ENCODE results near the gene MYO16.

Gene MYO16

DNA sequence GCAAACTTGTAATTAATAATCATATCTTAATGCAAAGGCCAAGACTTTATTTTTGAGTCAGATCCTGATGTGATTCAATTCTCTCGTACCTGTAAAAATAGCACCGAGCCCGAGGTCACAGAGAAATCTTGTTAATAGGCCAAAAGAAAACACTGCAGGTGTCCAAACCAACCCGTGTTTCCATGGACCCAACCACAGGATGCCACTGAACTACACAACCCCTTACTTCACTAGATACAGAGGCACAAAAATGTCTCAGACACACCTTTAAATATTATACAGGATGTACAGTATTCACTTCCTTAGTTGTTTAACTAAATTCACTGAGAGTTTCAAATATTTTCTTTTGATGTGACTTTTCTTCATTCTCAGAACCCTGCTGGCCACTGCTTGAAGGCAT lies 530.9 kb downstream of the MYO16 start:
- no peak for FAIRE-seq

DNA sequence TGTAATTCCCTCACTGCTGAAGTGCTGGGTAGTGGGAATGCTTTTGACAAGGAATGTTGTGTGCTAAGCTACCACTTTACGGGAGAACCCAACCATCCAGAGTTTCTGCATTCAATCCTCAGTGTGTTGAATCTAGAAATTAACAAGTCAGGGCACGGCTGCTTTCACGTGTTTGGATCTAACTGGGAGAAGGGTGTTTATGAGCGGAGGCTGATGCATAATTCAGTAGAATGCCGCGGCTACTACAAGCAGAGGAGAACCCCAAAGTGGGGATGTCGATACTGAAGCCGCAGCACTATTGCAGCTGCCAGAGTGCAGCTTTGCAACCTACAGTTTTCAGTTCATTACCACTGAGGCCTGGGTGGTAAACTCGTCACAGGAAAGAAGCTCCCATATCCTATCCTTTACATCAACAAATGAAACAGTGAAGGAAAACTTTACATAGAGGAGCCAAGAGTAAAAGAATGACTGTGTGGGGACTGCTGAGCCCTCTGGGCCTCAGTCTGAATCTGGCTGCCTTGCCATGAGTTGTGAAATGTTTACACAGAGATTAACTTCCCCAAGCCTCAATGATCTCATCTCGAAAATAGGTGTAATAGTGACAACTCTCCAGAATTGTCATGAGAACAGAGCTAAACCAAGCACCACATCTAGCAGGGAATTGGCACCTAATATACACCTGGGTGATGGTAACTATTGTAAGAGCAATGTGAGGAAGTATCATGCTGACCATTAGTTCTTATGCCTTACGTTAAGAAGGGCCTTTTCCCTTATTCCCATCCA lies 531.7 kb downstream of the MYO16 start:
- FAIRE-seq = no peak

- FAIRE-seq = no peak
Observed at GRCh38 chr13:109162248-109163036, 533.0 kb downstream of the MYO16 start.

GRCh38 chr13:109163037-109163379 lies 533.6 kb downstream of the MYO16 start:
- no peak for FAIRE-seq

DNA sequence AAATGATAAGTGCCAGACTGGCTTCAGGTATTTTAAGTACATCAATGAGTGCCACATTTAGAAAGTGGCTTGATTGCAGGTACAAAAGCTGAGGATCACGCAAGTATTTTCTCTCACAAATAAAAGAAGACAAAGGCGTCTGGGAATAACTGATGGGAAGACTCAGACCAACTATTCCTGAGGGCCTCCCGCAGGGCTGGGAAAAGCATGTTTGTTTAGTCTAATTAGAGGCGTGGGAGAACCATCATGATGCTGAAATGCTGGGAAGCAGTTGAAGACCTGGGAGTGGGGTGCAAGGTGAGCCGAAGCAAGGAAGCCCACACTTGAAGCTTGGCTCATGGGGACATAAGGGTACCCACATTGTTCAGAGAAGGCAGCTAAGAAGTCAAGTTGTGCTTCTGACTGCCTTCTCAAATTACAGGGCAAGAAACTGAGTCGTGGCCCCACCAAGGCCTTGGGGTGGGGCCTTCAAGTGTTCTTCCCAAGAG lies 536.0 kb downstream of the MYO16 start:
- FAIRE-seq = no peak

GRCh38 chr13:109166804-109167203 lies 537.4 kb downstream of the MYO16 start:
- no peak for FAIRE-seq

- no peak for FAIRE-seq
Observed at GRCh38 chr13:109172136-109172535, 542.7 kb downstream of the MYO16 start.

DNA sequence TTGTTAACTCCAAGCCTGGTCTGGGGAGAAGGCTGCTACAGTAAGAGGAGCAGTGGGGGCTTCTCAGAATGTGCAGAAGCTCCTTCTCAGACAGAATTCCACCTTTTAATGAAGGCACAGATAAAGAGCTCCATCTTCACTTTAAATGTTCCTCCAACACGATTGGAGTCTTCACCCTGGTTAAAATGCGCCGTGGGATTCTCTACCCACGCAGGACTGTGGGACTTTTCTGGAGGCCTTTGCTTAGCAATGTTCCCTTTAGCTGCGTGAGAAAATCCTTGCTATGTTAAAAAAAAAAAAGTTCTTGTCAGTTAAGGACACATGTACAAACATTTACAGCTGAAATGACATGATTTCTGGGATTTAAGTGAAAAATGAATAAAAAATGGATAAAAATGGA lies 546.3 kb downstream of the MYO16 start:
- FAIRE-seq = no peak

DNA sequence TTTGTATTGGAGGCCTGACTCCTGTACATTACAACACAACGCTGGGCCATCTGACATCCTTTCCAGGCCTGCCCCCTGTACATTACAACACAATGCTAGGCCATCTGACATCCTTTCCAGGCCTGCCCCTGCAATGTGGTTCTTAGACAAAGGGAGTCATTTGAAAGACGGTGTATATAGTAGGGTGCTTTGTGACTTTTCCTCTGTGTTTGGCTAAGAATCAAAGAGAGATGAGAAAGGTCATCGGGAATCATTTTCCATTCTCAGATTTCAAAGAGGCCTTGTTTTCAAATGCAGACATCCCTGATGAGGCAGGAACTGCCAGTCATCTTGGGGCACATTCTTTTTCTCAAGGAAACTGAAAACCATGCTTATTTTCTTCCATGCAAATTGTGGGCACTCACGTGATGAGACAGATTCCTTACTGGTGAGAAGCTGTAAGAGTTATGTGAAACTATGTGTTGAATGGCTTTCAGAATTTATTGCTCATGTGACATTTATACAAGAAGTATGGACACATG lies 551.6 kb downstream of the MYO16 start:
- no peak for FAIRE-seq

- no peak for FAIRE-seq
Observed at GRCh38 chr13:109182777-109183465, 553.5 kb downstream of the MYO16 start.

GRCh38 chr13:109191413-109191812 lies 562.0 kb downstream of the MYO16 start:
- FAIRE-seq = no peak

DNA sequence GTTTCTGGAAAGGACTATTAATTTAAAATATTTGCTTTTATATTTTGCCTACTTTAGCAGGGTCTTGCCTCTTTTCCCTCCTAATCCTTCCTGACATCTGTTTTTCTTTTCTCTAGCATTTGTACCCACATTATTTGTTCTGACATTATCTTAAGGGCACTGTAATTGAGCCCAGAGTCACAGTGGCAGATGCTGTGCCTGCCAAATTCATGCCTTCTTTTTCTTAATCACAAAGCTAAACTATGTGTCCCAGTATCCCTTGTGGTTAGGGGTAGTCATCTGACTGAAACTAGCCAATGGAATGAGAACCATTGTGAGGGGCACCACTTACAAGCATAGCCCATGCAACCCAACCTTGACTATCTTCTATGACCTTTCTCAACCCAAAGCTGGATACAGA lies 562.9 kb downstream of the MYO16 start:
- FAIRE-seq = no peak

DNA sequence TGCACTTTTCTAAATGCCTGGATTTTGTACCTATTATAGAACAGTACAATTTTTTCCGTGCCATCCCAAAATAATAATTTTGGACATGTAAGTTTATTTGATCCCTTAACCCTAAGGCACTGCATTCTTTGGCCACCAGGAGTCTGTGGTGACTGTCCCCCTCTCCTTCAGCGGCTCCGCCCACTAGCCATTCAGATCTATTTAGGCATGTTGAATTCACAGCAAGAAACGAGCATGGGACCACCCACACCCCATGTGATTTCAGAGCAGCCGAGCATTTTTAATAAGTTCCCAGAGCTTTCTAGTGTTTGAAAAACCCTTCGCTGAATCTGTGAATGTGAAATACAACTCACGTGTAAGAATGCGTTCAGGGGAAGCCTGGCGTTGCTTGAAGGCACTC lies 567.5 kb downstream of the MYO16 start:
- no peak for FAIRE-seq

- FAIRE-seq = no peak
Observed at GRCh38 chr13:109198585-109198984, 569.2 kb downstream of the MYO16 start.

DNA sequence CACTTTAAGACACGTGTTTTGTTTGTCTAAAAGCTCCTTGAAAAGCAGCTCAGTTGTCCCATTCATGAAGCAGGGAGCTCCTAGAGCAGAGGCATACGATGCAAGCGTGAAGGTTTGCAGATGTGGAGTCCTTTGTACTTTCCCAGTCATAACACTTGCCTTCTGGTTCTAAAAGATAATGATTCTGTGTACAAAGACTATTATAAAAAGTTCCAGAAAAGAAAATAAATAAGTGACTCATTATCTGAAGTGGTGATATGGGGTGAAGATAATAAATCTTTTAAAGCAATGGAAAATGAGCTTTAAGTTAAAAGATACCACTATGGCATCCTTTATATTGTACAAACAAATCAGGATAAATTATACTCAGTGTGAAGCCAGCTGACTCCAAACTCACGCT lies 569.9 kb downstream of the MYO16 start:
- no peak for FAIRE-seq

GRCh38 chr13:109200556-109200955 lies 571.1 kb downstream of the MYO16 start:
- FAIRE-seq = no peak

DNA sequence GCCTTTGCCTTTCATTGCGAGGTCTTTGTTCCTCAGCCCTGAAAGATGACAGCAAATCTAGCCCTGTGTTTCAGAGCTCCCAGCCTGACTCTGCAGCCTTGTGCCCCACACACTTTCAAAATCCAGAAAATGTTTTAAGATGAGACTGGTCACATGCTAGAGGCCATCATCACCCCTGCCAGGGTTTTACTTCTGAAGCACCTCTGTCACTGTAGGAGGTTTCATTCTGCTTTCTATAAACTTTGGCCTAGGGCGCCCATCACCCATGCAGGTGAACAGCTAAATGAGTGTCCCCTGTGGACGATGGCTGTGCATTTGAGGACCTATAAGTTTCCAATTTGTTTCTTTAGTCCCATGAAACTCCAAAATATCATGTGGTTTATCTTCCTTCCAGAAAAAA lies 574.2 kb downstream of the MYO16 start:
- no peak for FAIRE-seq

DNA sequence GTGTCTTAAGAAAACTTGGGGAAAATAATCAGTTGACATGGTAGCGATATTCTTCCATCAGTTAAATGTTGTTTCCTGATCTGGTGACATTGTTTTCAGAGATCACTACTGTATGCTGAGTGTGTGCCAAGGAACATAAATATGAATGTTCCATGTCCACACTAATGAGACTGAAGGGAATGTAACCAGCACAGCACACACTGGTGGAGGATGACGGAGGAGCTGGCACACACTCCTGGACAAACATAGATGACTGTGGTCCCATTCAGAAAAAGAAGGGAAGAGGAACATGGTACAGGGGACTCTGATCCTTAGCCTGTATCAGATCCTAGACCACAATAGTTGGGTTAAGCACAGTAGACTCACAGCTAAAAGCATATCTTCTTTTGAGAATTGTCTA lies 574.8 kb downstream of the MYO16 start:
- FAIRE-seq = no peak

DNA sequence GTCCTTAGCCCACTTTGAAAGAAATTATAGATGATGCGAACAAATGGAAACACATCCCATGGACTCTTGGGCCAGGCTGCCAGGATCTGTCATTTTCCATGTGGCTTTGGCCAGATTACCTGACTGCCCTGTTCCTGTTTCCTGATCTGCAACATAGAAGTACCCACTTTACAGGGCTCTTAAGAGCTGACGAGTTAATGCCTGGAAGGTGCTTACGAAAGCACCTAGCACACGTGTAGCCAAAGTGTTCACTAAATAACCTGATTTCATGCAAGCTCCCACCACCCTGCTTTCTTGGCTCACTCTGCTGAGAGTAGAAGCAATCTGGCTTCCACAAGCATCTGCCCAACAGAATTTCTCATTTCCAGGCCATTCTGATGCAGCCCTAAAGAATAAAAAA lies 575.2 kb downstream of the MYO16 start:
- FAIRE-seq = no peak

- no peak for FAIRE-seq
Observed at GRCh38 chr13:109205315-109205714, 575.9 kb downstream of the MYO16 start.

DNA sequence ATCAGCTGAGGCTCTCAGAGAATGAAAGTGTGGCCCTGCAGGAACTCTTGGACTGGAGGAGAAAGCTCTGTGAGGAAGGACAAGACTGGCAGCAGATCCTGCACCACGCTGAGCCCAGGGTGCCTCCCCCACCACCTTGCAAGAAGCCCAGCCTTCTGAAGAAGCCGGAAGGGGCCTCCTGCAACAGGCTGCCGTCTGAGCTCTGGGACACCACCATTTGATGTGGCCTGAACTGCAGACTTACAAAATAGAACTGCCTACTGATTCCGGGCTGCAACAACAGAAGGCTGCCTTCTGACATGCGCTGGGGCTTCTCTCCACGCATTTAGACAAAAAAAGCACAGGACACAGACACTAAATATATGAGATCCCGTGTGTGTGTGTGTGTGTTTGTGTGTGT lies 577.2 kb downstream of the MYO16 start:
- no peak for FAIRE-seq

- no peak for FAIRE-seq
Observed at GRCh38 chr13:109207622-109208021, 578.2 kb downstream of the MYO16 start.

- no peak for FAIRE-seq
Observed at GRCh38 chr13:109208522-109208921, 579.1 kb downstream of the MYO16 start.

DNA sequence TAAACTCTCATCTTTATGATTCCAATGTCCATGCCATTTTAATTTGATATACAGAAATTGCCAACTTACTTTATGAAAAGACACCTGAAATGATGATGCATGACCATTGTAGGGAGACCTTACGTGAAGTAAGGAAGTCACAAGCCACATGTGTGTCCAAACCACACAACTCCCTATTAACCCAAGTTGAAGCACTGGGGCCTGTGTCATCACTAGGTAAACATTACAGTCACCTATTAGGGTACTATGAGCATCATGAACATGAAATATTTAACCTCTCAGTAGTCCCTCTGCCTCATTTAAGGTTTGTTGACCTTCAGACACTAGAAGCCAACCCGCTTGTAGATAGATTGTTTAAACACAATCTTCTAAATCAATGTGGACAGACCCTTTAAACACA lies 580.1 kb downstream of the MYO16 start:
- FAIRE-seq = no peak

Measured in A204.1 (cell line).